ENCODE data around the gene MAPKAP1. TPM values are rescaled to one million over a fixed set of nuclear protein-coding genes. Genes with fewer than 3 reads are reported as not detected.

The MAPKAP1 gene
- total and polyA plus RNA-seq, 2 of the 13 experiments (the other 11 are each of a cell fraction or from before 2014, with no cell fraction given), result 45.0 to 64.3 TPM

DNA sequence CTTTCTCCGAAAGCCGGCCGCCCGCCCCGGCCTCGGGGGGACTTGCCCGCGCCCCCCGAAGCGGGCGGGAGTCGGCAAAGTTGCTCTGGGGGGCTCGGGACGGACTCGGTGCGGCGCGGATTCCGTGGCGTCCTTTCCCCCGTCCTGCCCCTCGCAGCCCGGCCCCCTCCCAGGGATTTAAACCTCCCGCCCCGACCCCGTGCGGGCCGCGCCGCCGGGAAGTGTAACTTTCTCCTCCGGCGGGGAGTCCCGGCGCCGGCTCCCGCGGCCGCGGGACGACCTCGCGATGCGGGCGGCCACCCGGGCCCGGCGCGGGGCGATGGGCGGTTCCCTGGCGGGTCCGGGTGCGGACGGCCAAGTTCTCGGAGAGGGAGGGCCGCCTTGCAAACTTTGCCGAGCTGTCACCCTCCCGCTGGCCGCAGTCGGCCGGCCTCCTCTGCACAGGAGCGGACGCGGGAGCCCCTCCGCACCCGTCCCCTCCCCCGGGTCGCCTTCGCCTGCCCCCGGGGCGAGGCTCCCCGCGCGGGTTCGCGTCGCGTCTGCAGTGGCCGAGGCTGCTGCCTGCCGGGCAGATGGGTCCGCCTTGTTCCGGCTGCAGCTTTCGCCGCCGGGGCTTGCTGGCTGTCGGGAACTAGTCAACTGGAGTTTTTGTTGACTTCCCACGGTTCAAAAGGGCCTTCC lies 40.9 kb upstream of the MAPKAP1 start:
- ChIA-PET CTCF (ENCODE audit: low intra/inter-chr PET ratio, low total read pairs) (no interaction called here), POLR2A (interaction anchor here (0.6 to 1.1 kb wide), 2 partner anchors 35 to 41 kb away, joined by 3 read pairs; partner anchors contain the start of gene MAPKAP1)
- H3K9me3 ChIP-seq (ENCODE audit: low read length), result no peaks in the 10 kb centered on the region
- H3K4me3 ChIP-seq (replicated peaks in 1 of 3; ENCODE audit: insufficient read depth in 1 of 3, low read depth in 2 of 3, low read length in 3 of 3), result peak overlapping the region; percentile 69 to 85 (median 82)
- H3K27me3 ChIP-seq (ENCODE audit: control insufficient read depth in 1 of 2, insufficient read depth in 2 of 2, low read length in 2 of 2), result 0 out of 5 replicates have a peak, but pooled peaks cover 0 to 3% of the 10 kb centered on the region in 2 experiments
- peaks cover 47% of the 10 kb centered on the region for H3K4me1 ChIP-seq (ENCODE audit: insufficient read depth, low read length)
- H4K20me1 ChIP-seq (ENCODE audit: insufficient read depth, low read length), result no peaks in the 10 kb centered on the region
- no peak overlapping the region for H2AFZ ChIP-seq (ENCODE audit: low read length)
- no peak for ATAC-seq
- peak overlapping the region; percentile 58 for H3K9ac ChIP-seq (ENCODE audit: insufficient read depth, low read depth, low read length)
- intact Hi-C loops (cut with micrococcal nuclease; ENCODE audit: unreplicated experiment), result loop anchor here (5.0 kb wide), 2 partner anchors 41 to 139 kb away; partner anchors contain the start of gene MAPKAP1
- no peak for FAIRE-seq
- no peaks in the 10 kb centered on the region for H3K36me3 ChIP-seq (replicated peaks in 1 of 2; ENCODE audit: control insufficient read depth in 1 of 2, insufficient read depth in 2 of 2, low read length in 2 of 2)
- peak overlapping the region; percentile 92 for H3K4me2 ChIP-seq (ENCODE audit: low read depth, low read length)
- BruUV-seq (replicated peaks), result no TSS peak
- 14% methylated on average over 1 of the region's 88 CpGs for WGBS (ENCODE audit: low lambda C conversion rate)
- no peak for DNase-seq (ENCODE audit: low spot score)
- no peak overlapping the region for H3K27ac ChIP-seq (ENCODE audit: extremely low read length, insufficient read depth, low read length)
- in situ Hi-C loops (cut with HindIII; ENCODE audit: extremely low pct_ligation_motif_present, low pct_unique_long_range_greater_than_20kb), result no loop called here
- H3K79me2 ChIP-seq (ENCODE audit: insufficient read depth, low read length), result no peaks in the 10 kb centered on the region
- TF ChIP-seq, protein P1, sequence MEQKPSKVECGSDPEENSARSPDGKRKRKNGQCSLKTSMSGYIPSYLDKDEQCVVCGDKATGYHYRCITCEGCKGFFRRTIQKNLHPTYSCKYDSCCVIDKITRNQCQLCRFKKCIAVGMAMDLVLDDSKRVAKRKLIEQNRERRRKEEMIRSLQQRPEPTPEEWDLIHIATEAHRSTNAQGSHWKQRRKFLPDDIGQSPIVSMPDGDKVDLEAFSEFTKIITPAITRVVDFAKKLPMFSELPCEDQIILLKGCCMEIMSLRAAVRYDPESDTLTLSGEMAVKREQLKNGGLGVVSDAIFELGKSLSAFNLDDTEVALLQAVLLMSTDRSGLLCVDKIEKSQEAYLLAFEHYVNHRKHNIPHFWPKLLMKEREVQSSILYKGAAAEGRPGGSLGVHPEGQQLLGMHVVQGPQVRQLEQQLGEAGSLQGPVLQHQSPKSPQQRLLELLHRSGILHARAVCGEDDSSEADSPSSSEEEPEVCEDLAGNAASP (CRISPR knock-in tag; IDR thresholded peaks at IDR 0.05; ENCODE audit: borderline replicate concordance), result no peak
- TF ChIP-seq ZNF709 (CRISPR knock-in tag; IDR thresholded peaks at IDR 0.05), result 0 out of 2 replicates have a peak, but pooled peaks have one; percentile 30
- TF ChIP-seq, protein P2, sequence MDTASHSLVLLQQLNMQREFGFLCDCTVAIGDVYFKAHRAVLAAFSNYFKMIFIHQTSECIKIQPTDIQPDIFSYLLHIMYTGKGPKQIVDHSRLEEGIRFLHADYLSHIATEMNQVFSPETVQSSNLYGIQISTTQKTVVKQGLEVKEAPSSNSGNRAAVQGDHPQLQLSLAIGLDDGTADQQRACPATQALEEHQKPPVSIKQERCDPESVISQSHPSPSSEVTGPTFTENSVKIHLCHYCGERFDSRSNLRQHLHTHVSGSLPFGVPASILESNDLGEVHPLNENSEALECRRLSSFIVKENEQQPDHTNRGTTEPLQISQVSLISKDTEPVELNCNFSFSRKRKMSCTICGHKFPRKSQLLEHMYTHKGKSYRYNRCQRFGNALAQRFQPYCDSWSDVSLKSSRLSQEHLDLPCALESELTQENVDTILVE (CRISPR knock-in tag; IDR thresholded peaks at IDR 0.05), result no peak
- no peak for TF ChIP-seq ADNP (CRISPR knock-in tag; IDR thresholded peaks at IDR 0.05)
- 0 out of 2 replicates have a peak, but pooled peaks have one; percentile 16 for TF ChIP-seq ZMYM4 (CRISPR knock-in tag; IDR thresholded peaks at IDR 0.05)
- TF ChIP-seq ZNF790 (CRISPR knock-in tag; IDR thresholded peaks at IDR 0.05; ENCODE audit: borderline replicate concordance), result no peak
- 0 out of 2 replicates have a peak, but pooled peaks have one; percentile 28 for TF ChIP-seq ZNF329 (CRISPR knock-in tag; IDR thresholded peaks at IDR 0.05; ENCODE audit: low read depth)
- TF ChIP-seq FOXJ3 (CRISPR knock-in tag; IDR thresholded peaks at IDR 0.05; ENCODE audit: borderline replicate concordance), result no peak
- TF ChIP-seq CCDC6 (CRISPR knock-in tag; IDR thresholded peaks at IDR 0.05), result no peak
- TF ChIP-seq SRY (CRISPR knock-in tag; IDR thresholded peaks at IDR 0.05), result no peak
- TF ChIP-seq SRSF4 (IDR thresholded peaks at IDR 0.05; ENCODE audit: low read depth, low read length, poor library complexity, severe bottlenecking), result no peak
- TF ChIP-seq ZNF772 (CRISPR knock-in tag; IDR thresholded peaks at IDR 0.05), result no peak
- no peak for TF ChIP-seq ZNF451 (CRISPR knock-in tag; IDR thresholded peaks at IDR 0.05)
- peak; percentile 10; the same call in 1 of the 2 replicates for TF ChIP-seq ZBTB7B (CRISPR knock-in tag; IDR thresholded peaks at IDR 0.05)
- TF ChIP-seq ZNF562 (CRISPR knock-in tag; IDR thresholded peaks at IDR 0.05; ENCODE audit: borderline replicate concordance), result no peak
- TF ChIP-seq, protein P3, sequence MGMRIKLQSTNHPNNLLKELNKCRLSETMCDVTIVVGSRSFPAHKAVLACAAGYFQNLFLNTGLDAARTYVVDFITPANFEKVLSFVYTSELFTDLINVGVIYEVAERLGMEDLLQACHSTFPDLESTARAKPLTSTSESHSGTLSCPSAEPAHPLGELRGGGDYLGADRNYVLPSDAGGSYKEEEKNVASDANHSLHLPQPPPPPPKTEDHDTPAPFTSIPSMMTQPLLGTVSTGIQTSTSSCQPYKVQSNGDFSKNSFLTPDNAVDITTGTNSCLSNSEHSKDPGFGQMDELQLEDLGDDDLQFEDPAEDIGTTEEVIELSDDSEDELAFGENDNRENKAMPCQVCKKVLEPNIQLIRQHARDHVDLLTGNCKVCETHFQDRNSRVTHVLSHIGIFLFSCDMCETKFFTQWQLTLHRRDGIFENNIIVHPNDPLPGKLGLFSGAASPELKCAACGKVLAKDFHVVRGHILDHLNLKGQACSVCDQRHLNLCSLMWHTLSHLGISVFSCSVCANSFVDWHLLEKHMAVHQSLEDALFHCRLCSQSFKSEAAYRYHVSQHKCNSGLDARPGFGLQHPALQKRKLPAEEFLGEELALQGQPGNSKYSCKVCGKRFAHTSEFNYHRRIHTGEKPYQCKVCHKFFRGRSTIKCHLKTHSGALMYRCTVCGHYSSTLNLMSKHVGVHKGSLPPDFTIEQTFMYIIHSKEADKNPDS (CRISPR knock-in tag; IDR thresholded peaks at IDR 0.05), result no peak
- no peak for TF ChIP-seq SNAI1 (CRISPR knock-in tag; IDR thresholded peaks at IDR 0.05; ENCODE audit: borderline replicate concordance)
- no peak for TF ChIP-seq SP5 (CRISPR knock-in tag; IDR thresholded peaks at IDR 0.05; ENCODE audit: borderline replicate concordance, low read depth)

Data from HepG2 (cell line).